H1 (cell line): ENCODE results near the gene CXCL14.

Experiments
- CBX5 ChIP-seq: fragments of 300-800, 300-1000 bp; sonication (generic); IDR thresholded peaks from 2 replicates; pipeline ENCODE4 v1.7.1; 2016; ENCODE audit warnings: antibody characterized with exemption, low read length, low read depth
- CBX8 ChIP-seq: fragments of 300-800, 300-1000 bp; sonication (generic); IDR thresholded peaks from 2 replicates; pipeline ENCODE4 v1.7.1; 2016; ENCODE audit warnings: low read depth, low read length, borderline replicate concordance
- EZH2 ChIP-seq: fragments of 200-600 bp; sonication (generic); IDR thresholded peaks from 2 replicates; pipeline ENCODE4 v1.7.1; 2012; ENCODE audit warnings: low read depth, mild to moderate bottlenecking, moderate library complexity, low read length, inconsistent platforms; ENCODE audit not compliant: severe bottlenecking
- FOSL1 ChIP-seq: IDR thresholded peaks from 2 replicates; pipeline ENCODE4 v1.6.1; 2011; ENCODE audit warnings: mild to moderate bottlenecking, low read depth, low read length, moderate library complexity; ENCODE audit not compliant: insufficient read depth
- HDAC6 ChIP-seq: IDR thresholded peaks from one replicate; pipeline ENCODE4 v1.7.1; 2012; ENCODE audit warnings: low read depth, mild to moderate bottlenecking, inconsistent platforms, low read length, moderate library complexity
- JUND ChIP-seq: IDR thresholded peaks from 2 replicates; pipeline ENCODE4 v1.6.1; 2011; ENCODE audit warnings: mild to moderate bottlenecking, improper control_type of control experiment, low read length
- NRF1 ChIP-seq: IDR thresholded peaks from 2 replicates; pipeline ENCODE4 v1.6.1; 2011; ENCODE audit warnings: mild to moderate bottlenecking, low read depth, low read length, improper control_type of control experiment
- POLR2A ChIP-seq, 2 experiments: IDR thresholded peaks; 1 replicate in 1 of 2; 2 replicates in 1 of 2; pipeline ENCODE4 v1.6.1; 2011; ENCODE audit warnings: low read depth in 2 of 2, low read length in 2 of 2, mild to moderate bottlenecking in 2 of 2; ENCODE audit errors: control extremely low read depth in 1 of 2
- POLR2AphosphoS5 ChIP-seq: IDR thresholded peaks from 2 replicates; pipeline ENCODE4 v1.6.1; 2011; ENCODE audit warnings: low read depth, low read length
- RFX5 ChIP-seq: IDR thresholded peaks from 2 replicates; pipeline ENCODE4 v1.6.1; 2011; ENCODE audit warnings: low read depth, low read length, improper control_type of control experiment, borderline replicate concordance
- SIN3A ChIP-seq, 2 experiments: IDR thresholded peaks in 1 of 2; conservative IDR thresholded peaks in 1 of 2; 2 replicates each; pipeline ENCODE4 v1.6.1; 2011 to 2012; ENCODE audit warnings: low read length in 2 of 2, improper control_type of control experiment in 1 of 2, low read depth in 1 of 2, mild to moderate bottlenecking in 1 of 2
- SP2 ChIP-seq: IDR thresholded peaks from 2 replicates; pipeline ENCODE4 v1.6.1; 2012; ENCODE audit warnings: mild to moderate bottlenecking, low read length, inconsistent platforms
- TF ChIP-seq, protein P1 (sequence below), 3 experiments: IDR thresholded peaks; 1 replicate in 2 of 3; 2 replicates in 1 of 3; pipeline versions ENCODE4 v1.5.1 to v1.6.1; 2011; ENCODE audit warnings: low read length in 3 of 3, mild to moderate bottlenecking in 3 of 3, inconsistent platforms in 2 of 3, low read depth in 1 of 3, moderate library complexity in 1 of 3; ENCODE audit not compliant: insufficient read depth in 1 of 3; ENCODE audit errors: control extremely low read depth in 1 of 3
- TF ChIP-seq, protein P2 (sequence below): IDR thresholded peaks from 2 replicates; pipeline ENCODE4 v1.6.1; 2012; ENCODE audit warnings: inconsistent platforms

DNA sequence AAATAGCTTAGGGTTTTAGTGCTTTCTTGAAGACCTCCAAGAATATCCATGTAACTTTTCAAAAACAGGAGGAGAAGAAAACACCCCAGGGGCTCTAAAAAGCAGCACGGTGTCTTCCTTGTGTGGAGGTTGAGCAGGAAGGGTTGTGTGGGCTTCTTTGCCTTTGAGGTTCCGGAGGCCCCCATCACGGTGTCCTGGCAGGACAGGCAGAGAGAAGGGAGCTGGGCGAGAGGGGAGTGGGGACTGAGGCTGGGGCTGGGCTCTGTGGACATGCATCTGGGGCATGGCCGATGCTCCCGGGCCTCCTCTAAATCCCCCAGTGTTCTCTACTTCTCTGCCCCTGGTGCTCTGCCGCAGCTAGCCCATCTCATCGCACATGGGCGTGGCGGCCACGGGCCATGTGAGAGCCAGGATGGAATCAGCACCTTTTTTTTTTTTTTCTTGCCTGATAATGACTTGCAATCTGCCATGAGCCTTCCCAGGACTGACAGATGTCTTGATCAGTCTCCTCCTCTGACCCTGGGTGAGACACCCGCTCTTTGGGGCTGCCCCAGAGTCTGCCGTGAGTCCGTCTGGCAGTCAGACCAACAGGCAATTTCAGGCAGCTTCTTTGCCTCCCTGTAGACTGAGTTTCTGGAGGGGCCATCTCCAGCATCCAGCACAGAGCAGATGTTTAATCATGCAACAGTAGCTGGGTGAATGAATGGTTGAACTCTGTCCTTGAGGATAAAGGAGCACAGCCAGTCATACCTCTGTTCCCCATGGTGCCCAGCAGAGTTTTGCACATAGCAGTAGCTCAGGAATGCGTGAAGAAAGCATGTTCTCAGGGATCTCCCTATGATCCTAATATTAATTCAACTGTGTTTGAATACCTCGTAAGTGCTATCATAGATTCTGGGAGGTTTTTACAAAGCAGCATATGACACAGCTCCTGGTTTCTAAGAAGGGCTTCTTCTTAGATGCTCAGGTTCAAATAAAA, 12.1 kb downstream of the CXCL14 start:
- TF ChIP-seq HDAC6 = no peak
- TF ChIP-seq, protein P1, sequence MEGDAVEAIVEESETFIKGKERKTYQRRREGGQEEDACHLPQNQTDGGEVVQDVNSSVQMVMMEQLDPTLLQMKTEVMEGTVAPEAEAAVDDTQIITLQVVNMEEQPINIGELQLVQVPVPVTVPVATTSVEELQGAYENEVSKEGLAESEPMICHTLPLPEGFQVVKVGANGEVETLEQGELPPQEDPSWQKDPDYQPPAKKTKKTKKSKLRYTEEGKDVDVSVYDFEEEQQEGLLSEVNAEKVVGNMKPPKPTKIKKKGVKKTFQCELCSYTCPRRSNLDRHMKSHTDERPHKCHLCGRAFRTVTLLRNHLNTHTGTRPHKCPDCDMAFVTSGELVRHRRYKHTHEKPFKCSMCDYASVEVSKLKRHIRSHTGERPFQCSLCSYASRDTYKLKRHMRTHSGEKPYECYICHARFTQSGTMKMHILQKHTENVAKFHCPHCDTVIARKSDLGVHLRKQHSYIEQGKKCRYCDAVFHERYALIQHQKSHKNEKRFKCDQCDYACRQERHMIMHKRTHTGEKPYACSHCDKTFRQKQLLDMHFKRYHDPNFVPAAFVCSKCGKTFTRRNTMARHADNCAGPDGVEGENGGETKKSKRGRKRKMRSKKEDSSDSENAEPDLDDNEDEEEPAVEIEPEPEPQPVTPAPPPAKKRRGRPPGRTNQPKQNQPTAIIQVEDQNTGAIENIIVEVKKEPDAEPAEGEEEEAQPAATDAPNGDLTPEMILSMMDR (IDR thresholded peaks at IDR 0.05; ENCODE audit: control extremely low read depth in 1 of 3, insufficient read depth in 1 of 3, low read depth in 1 of 3, low read length in 3 of 3) = no peak
- TF ChIP-seq EZH2 = no peak
- no peak for TF ChIP-seq JUND
- TF ChIP-seq RFX5 = no peak
- TF ChIP-seq POLR2A (IDR thresholded peaks at IDR 0.05; ENCODE audit: control extremely low read depth in 1 of 2, low read depth in 2 of 2, low read length in 2 of 2) = no peak
- no peak for TF ChIP-seq NRF1
- TF ChIP-seq CBX5 = no peak
- no peak for TF ChIP-seq FOSL1
- TF ChIP-seq SIN3A (conservative IDR thresholded peaks at IDR 0.05 in 1 of 2, IDR thresholded peaks at IDR 0.05 in 1 of 2; ENCODE audit: low read depth in 1 of 2, low read length in 2 of 2) = no peak
- no peak for TF ChIP-seq POLR2AphosphoS5
- TF ChIP-seq, protein P2, sequence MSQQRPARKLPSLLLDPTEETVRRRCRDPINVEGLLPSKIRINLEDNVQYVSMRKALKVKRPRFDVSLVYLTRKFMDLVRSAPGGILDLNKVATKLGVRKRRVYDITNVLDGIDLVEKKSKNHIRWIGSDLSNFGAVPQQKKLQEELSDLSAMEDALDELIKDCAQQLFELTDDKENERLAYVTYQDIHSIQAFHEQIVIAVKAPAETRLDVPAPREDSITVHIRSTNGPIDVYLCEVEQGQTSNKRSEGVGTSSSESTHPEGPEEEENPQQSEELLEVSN = no peak
- no peak for TF ChIP-seq CBX8
- no peak for TF ChIP-seq SP2
